HL-60 (cell line): ENCODE measurements around the gene ATP11A.
"Not testable (repeated sequence)": the region's sequence is repeated elsewhere in the genome, so short reads cannot be mapped to it uniquely, and the experiment has no call there.

Experiments used
- DNase-seq, 2 experiments: peaks; one replicate each; pipeline ENCODE4 v3.0.0-alpha.2; 2010 to 2020; ENCODE audit warnings: low read depth in 1 of 2, low spot score in 1 of 2
- H3K27ac ChIP-seq: fragments of 250-450 bp; sonication (Bioruptor Pico); replicated peaks from 2 replicates; pipeline ENCODE4 v1.5.1; 2020; ENCODE audit warnings: mild to moderate bottlenecking, moderate library complexity
- H3K27me3 ChIP-seq: fragments of 250-450 bp; sonication (Bioruptor Pico); 2 replicates; pipeline ENCODE4 v1.5.1; 2021; ENCODE audit warnings: mild to moderate bottlenecking, moderate library complexity; ENCODE audit not compliant: insufficient read depth, poor library complexity, severe bottlenecking
- H3K4me3 ChIP-seq: replicated peaks from 2 replicates; pipeline ENCODE4 v1.5.1; 2011; ENCODE audit warnings: mild to moderate bottlenecking, control low read depth, low read length; ENCODE audit not compliant: insufficient read depth
- CTCF ChIP-seq: IDR thresholded peaks from one replicate; pipeline ENCODE4 v1.5.1; 2011; ENCODE audit warnings: low read length, control low read depth, inconsistent platforms; ENCODE audit not compliant: insufficient read depth
- GABPA ChIP-seq: IDR thresholded peaks from 2 replicates; pipeline ENCODE4 v1.6.1; 2012; ENCODE audit warnings: low read depth
- POLR2AphosphoS5 ChIP-seq: IDR thresholded peaks from 2 replicates; pipeline ENCODE4 v1.6.1; 2012; ENCODE audit warnings: low read depth
- REST ChIP-seq: IDR thresholded peaks from 2 replicates; pipeline ENCODE4 v1.6.1; 2012; ENCODE audit warnings: low read depth; ENCODE audit not compliant: insufficient replicate concordance
- SPI1 ChIP-seq: IDR thresholded peaks from 2 replicates; pipeline ENCODE4 v1.6.1; 2012; ENCODE audit warnings: low read depth, mild to moderate bottlenecking, borderline replicate concordance

ATP11A gene

GRCh38 chr13:112684071-112684845, 5.6 kb upstream of the ATP11A start:
- DNase-seq = no peak
- H3K27me3 ChIP-seq = no peaks in the 10 kb centered on the region
- H3K4me3 ChIP-seq = no peak overlapping the region
- TF ChIP-seq CTCF (no peak), GABPA (no peak), REST (no peak), SPI1 (no peak), POLR2AphosphoS5 (no peak)
- H3K27ac ChIP-seq = no peak overlapping the region

GRCh38 chr13:112685189-112685805, 4.5 kb upstream of the ATP11A start:
- H3K4me3 ChIP-seq, DNase-seq, H3K27me3 ChIP-seq, H3K27ac ChIP-seq: not testable (repeated sequence)

GRCh38 chr13:112685896-112686295, 3.9 kb upstream of the ATP11A start:
- Histone ChIP-seq H3K27ac (no peak overlapping the region), H3K4me3 (no peak overlapping the region), H3K27me3 (no peaks in the 10 kb centered on the region)
- no peak for DNase-seq
- TF ChIP-seq GABPA (no peak), REST (no peak), POLR2AphosphoS5 (no peak), SPI1 (no peak), CTCF (no peak)

GRCh38 chr13:112686364-112686763, 3.5 kb upstream of the ATP11A start:
- Histone ChIP-seq H3K27me3 (no peaks in the 10 kb centered on the region), H3K4me3 (no peak overlapping the region), H3K27ac (no peak overlapping the region)
- no peak for TF ChIP-seq GABPA
- TF ChIP-seq REST = no peak
- TF ChIP-seq SPI1 = no peak
- no peak for TF ChIP-seq POLR2AphosphoS5
- no peak for TF ChIP-seq CTCF
- no peak for DNase-seq
